ENCODE measurements around the gene SND1.

The SND1 gene

DNA sequence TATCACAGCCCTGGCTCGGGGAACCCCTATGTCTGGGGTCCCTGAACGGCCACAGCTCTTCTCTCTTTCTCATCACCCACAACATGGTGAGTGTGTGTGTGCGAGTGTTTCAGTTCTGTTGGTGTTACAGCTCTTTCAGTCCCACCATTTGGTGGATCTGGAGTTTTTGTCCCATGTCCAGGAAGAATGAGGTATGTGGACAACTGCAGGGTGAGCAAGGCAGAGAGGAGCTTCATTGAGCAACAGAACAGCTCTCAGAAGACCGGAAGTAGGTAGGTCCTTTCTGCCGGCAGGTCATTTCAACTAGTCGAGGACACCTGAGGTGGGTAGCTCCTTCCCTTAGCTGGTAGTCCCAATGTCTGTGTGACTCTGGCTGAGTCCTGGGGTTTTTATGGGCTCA, 43.5 kb upstream of the SND1 start (continued):
- TF ChIP-seq OSR1 (CRISPR knock-in tag; IDR thresholded peaks at IDR 0.05) = no peak
- TF ChIP-seq, protein P1, sequence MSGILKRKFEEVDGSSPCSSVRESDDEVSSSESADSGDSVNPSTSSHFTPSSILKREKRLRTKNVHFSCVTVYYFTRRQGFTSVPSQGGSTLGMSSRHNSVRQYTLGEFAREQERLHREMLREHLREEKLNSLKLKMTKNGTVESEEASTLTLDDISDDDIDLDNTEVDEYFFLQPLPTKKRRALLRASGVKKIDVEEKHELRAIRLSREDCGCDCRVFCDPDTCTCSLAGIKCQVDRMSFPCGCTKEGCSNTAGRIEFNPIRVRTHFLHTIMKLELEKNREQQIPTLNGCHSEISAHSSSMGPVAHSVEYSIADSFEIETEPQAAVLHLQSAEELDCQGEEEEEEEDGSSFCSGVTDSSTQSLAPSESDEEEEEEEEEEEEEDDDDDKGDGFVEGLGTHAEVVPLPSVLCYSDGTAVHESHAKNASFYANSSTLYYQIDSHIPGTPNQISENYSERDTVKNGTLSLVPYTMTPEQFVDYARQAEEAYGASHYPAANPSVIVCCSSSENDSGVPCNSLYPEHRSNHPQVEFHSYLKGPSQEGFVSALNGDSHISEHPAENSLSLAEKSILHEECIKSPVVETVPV (CRISPR knock-in tag; IDR thresholded peaks at IDR 0.05) = no peak
- TF ChIP-seq, protein P2, sequence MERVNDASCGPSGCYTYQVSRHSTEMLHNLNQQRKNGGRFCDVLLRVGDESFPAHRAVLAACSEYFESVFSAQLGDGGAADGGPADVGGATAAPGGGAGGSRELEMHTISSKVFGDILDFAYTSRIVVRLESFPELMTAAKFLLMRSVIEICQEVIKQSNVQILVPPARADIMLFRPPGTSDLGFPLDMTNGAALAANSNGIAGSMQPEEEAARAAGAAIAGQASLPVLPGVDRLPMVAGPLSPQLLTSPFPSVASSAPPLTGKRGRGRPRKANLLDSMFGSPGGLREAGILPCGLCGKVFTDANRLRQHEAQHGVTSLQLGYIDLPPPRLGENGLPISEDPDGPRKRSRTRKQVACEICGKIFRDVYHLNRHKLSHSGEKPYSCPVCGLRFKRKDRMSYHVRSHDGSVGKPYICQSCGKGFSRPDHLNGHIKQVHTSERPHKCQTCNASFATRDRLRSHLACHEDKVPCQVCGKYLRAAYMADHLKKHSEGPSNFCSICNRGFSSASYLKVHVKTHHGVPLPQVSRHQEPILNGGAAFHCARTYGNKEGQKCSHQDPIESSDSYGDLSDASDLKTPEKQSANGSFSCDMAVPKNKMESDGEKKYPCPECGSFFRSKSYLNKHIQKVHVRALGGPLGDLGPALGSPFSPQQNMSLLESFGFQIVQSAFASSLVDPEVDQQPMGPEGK (CRISPR knock-in tag; IDR thresholded peaks at IDR 0.05; ENCODE audit: borderline replicate concordance) = no peak

DNA sequence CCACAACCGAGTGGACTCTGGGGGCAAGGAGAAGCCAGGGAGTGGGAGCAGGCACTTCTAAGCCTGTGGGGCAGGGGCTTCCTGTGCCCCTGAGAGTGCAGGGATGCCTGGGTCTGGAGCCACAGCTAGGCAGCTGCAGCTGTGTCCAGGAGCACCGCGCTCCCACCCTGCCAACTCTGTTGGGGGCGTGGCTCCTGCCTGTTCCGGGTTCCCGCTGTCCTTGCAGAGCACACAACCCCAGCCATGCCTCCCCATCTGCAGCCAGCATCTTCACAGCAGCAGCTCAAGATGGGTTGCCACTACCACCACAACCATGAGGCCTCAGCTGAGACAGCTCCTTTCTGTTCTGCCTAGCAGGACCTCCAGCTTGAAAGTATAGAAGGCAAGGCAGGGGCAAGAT, 42.7 kb upstream of the SND1 start:
- no peak for ATAC-seq

DNA sequence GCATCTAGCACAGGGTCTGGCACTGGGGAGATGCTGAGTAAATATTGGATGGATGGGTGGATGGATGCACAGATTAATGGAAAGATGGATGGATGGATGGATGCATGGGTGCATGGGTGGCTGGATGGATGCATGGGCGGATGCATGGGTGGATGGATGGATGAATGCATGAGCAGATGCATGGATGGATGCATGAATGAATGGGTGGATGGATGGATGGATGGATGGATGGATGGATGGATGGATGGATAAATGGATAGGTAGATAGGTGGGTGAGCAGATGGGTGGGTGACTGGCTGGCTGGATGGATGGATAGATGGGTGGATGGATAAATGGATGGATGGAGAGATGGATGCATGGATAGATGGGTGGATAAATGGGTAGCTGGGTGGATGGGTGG, 39.7 kb upstream of the SND1 start:
- ATAC-seq = no peak
- TF ChIP-seq GLIS3 (CRISPR knock-in tag; IDR thresholded peaks at IDR 0.05) (no peak), PPARA (CRISPR knock-in tag; IDR thresholded peaks at IDR 0.05; ENCODE audit: borderline replicate concordance) (no peak), ZNF70 (CRISPR knock-in tag; IDR thresholded peaks at IDR 0.05) (no peak), ZFP3 (CRISPR knock-in tag; IDR thresholded peaks at IDR 0.05) (no peak), ZNF565 (CRISPR knock-in tag; conservative IDR thresholded peaks at IDR 0.05; ENCODE audit: low read depth) (no peak), TCF4 (CRISPR knock-in tag; IDR thresholded peaks at IDR 0.05; ENCODE audit: borderline replicate concordance) (no peak), TOX (CRISPR knock-in tag; IDR thresholded peaks at IDR 0.05; ENCODE audit: borderline replicate concordance) (no peak), ISL1 (CRISPR knock-in tag; IDR thresholded peaks at IDR 0.05) (no peak), CSDC2 (CRISPR knock-in tag; IDR thresholded peaks at IDR 0.05) (no peak), BACH2 (CRISPR knock-in tag; IDR thresholded peaks at IDR 0.05; ENCODE audit: borderline replicate concordance) (no peak), ZC3H10 (CRISPR knock-in tag; IDR thresholded peaks at IDR 0.05) (no peak)
- TF ChIP-seq, protein P3, sequence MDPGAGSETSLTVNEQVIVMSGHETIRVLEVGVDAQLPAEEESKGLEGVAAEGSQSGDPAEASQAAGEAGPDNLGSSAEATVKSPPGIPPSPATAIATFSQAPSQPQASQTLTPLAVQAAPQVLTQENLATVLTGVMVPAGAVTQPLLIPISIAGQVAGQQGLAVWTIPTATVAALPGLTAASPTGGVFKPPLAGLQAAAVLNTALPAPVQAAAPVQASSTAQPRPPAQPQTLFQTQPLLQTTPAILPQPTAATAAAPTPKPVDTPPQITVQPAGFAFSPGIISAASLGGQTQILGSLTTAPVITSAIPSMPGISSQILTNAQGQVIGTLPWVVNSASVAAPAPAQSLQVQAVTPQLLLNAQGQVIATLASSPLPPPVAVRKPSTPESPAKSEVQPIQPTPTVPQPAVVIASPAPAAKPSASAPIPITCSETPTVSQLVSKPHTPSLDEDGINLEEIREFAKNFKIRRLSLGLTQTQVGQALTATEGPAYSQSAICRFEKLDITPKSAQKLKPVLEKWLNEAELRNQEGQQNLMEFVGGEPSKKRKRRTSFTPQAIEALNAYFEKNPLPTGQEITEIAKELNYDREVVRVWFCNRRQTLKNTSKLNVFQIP (CRISPR knock-in tag; IDR thresholded peaks at IDR 0.05; ENCODE audit: borderline replicate concordance, low read depth) = no peak
- TF ChIP-seq, protein P4, sequence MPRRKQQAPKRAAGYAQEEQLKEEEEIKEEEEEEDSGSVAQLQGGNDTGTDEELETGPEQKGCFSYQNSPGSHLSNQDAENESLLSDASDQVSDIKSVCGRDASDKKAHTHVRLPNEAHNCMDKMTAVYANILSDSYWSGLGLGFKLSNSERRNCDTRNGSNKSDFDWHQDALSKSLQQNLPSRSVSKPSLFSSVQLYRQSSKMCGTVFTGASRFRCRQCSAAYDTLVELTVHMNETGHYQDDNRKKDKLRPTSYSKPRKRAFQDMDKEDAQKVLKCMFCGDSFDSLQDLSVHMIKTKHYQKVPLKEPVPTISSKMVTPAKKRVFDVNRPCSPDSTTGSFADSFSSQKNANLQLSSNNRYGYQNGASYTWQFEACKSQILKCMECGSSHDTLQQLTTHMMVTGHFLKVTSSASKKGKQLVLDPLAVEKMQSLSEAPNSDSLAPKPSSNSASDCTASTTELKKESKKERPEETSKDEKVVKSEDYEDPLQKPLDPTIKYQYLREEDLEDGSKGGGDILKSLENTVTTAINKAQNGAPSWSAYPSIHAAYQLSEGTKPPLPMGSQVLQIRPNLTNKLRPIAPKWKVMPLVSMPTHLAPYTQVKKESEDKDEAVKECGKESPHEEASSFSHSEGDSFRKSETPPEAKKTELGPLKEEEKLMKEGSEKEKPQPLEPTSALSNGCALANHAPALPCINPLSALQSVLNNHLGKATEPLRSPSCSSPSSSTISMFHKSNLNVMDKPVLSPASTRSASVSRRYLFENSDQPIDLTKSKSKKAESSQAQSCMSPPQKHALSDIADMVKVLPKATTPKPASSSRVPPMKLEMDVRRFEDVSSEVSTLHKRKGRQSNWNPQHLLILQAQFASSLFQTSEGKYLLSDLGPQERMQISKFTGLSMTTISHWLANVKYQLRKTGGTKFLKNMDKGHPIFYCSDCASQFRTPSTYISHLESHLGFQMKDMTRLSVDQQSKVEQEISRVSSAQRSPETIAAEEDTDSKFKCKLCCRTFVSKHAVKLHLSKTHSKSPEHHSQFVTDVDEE (CRISPR knock-in tag; IDR thresholded peaks at IDR 0.05) = no peak
- TF ChIP-seq, protein P1 (CRISPR knock-in tag; IDR thresholded peaks at IDR 0.05) = no peak
- TF ChIP-seq, protein P5, sequence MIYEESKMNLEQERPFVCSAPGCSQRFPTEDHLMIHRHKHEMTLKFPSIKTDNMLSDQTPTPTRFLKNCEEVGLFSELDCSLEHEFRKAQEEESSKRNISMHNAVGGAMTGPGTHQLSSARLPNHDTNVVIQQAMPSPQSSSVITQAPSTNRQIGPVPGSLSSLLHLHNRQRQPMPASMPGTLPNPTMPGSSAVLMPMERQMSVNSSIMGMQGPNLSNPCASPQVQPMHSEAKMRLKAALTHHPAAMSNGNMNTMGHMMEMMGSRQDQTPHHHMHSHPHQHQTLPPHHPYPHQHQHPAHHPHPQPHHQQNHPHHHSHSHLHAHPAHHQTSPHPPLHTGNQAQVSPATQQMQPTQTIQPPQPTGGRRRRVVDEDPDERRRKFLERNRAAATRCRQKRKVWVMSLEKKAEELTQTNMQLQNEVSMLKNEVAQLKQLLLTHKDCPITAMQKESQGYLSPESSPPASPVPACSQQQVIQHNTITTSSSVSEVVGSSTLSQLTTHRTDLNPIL (CRISPR knock-in tag; IDR thresholded peaks at IDR 0.05; ENCODE audit: low read depth) = no peak

More for the DNA sequence above, 42.7 kb upstream of the SND1 start:
- TF ChIP-seq ZNF565 (CRISPR knock-in tag; conservative IDR thresholded peaks at IDR 0.05; ENCODE audit: low read depth) (no peak), CSDC2 (CRISPR knock-in tag; IDR thresholded peaks at IDR 0.05) (no peak), OSR1 (CRISPR knock-in tag; IDR thresholded peaks at IDR 0.05) (no peak), PPARA (CRISPR knock-in tag; IDR thresholded peaks at IDR 0.05; ENCODE audit: borderline replicate concordance) (no peak), BACH2 (CRISPR knock-in tag; IDR thresholded peaks at IDR 0.05; ENCODE audit: borderline replicate concordance) (no peak), ISL1 (CRISPR knock-in tag; IDR thresholded peaks at IDR 0.05) (no peak)
- TF ChIP-seq, protein P4 (CRISPR knock-in tag; IDR thresholded peaks at IDR 0.05) = no peak
- TF ChIP-seq, protein P2 (CRISPR knock-in tag; IDR thresholded peaks at IDR 0.05; ENCODE audit: borderline replicate concordance) = no peak
